Activated CD4-positive, alpha-beta T cell treated with anti-CD3 and anti-CD28 coated beads for 4 hours (primary cell): ENCODE results near the gene CD53.
"Not testable (repeated sequence)": the region's sequence is repeated elsewhere in the genome, so short reads cannot be mapped to it uniquely, and the experiment has no call there.

Experiments
- DNase-seq, 2 donors: peaks; one replicate each; pipeline ENCODE4 v3.0.0-alpha.2; 2020

The CD53 gene

DNA sequence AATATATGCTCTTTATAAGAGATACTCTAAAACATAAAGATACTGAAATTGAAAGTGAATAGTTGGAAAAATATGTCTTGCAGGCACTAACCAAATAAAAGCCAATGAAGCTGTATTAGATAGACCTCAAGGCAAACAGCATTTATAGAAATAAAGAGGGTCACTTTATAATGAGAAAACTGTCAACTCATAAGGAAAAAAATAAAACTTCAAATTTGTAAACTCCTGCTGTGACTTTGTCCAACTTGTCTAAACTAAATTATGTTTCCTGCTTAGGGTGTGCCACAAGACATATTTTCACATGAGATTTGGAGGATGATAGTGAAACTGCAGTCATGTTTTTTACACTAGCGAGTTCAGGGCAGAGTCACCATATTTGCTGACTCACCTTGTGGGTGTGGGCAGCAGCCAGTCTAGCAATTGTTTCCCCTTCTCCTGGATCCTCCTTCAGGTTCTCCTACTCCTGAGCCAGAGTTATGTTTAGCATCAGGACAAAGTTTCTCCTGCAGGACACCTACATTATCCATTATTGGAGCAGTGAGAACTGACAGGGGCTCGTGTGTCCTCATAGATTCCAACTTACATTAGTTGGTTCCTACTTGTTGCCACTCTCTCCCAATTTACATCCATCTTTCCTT lies 43.8 kb downstream of the CD53 start:
- DNase-seq: peak; percentile 20 to 23

DNA sequence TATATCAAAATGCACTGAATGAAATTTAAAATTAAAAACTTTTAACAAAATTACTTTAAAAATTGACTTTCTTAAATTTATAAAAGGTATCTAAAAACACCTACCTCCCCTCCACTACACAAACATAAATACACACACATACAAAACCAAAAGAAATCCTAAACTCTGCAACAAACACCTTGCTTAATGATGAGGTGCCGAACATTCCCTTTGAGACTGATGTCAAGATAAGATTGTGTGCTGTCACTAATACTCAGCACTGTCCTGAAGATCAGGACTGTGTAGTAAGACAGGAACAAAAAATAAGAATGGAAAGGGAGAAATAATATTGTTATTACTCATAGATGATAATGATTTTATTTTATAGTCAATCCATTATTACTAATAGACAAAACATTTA lies 45.1 kb downstream of the CD53 start:
- no peak for DNase-seq

DNA sequence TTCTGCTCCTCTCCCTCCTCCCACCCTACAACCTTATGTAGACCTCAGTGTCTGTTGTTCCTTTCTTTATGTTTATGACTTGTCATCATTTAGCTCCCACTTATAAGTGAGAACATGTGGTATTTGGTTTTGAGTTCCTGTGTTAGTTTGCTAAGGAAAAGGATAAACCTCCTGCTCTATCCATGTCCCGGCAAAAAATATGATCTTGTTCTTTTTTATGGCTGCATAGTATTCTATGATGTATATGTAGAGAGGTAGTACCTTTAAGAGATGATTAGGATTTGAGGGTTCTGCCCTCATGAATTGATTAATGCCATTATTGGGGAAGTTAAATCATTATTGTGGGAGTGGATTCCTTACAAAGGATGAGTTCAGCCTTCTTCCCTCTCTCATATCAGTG lies 49.0 kb downstream of the CD53 start:
- no peak for DNase-seq

DNA sequence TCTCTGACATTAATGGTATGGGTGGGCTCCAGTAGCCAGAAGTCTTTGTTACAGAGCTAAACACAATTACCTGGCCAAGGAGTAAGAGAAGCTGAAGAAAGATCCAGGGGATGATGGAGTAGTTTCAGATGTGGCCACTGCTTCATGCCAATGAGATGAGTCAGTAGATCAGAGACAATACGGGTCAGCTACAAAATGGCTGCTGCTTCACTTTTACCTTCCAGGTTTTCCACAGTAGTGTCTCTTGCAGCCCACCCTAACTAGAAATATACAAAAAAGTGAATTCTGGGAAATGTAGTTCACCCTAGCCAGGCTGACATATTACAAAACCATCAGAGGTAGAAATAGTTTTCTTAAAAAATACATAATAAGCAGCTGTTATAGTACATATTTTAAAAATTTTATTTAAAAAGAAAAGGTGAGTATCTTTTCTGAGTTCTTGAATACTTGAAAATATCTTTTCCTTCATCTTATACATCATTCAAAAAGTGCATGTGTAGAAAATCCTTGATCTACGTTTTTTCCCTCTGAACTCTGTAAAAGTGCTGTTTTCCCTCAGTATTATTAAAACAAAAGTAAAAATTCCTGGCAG lies 54.6 kb downstream of the CD53 start:
- no peak for DNase-seq

DNA sequence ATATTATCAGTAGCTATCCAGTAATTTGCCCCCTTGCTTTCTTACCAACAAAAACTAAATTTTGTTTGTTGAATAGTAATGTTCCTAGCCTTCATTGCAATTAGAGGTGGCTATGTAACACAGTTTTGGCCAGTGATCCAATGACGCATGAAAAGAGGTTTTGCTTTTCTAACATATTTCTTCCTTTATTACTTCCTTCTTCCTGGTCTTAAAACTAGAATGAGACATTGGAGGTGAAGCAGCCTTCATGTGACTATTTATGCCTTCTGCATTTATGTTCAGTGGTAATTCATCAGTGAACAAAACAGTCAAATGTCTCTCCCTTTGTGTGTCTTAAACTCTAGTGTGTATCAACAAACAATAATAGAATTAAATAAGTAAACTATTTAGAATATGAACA lies 55.2 kb downstream of the CD53 start:
- DNase-seq: no peak

DNA sequence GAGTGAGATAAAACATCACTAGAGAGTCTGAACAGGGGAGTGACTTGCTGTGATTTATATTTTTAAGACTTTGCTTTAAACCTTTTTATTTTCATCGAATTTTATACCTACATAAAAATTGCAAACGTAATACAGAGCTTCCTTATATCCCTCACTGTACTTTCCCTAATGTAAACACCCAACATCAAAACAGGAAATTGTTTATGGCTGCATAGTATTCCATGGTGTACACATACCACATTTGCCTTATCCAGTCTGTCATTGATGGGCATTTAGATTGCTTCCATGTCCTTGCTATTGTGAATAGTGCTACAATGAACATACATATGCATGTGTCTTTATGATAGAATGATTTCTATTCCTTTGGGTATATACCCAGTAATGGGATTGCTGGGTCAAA lies 56.0 kb downstream of the CD53 start:
- DNase-seq: no peak

DNA sequence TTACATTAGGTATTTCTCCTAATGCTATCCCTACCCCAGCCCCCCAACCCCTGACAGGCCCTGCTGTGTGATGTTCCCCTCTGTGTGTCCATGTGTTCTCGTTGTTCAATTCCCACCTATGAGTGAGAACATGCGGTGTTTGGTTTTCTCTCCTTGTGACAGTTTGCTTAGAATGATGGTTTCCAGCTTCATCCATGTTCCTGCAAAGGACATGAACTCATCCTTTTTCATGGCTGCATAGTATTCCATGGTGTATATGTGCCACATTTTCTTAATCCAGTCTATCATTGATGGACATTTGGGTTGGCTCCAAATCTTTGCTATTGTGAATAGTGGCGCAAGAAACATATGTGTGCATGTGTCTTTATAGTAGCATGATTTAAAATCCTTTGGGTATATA lies 58.1 kb downstream of the CD53 start:
- not testable (repeated sequence) for DNase-seq

DNA sequence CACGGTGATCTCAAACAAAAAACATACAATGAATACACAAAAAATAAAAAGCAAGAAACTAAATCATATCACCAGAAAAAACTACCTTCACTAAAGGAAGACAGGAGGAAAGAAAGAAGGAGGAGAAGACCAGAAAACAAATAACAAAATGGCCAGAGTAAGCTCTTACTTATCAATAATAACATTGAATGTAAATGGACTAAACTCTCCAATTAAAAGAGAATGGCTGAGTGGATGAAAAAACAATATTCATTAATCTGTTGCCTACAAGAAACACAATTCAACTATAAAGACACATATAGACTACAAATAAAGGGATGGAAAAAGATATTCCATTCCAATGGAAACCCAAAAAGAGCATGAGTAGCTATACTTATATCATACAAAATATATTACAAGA lies 63.6 kb downstream of the CD53 start:
- no peak for DNase-seq

DNA sequence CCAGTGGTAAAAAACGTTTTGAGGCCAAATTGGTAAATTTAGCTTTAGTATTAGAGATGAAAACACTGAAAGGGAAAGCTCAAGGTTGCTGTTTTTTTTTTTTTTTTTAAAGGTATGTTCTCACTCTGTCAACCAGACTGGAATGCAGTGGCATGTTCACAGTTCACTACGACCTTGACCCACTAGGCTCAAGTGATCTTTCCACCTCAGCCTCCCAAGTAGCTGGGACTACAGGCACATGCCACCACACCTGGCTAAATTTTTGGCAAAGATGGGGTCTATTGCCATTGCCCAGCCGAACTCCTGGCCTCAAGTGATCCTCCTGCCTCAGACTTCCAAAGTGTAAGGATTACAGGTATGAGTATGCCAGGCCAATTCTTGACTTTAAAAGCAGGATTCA lies 71.9 kb downstream of the CD53 start:
- no peak for DNase-seq

DNA sequence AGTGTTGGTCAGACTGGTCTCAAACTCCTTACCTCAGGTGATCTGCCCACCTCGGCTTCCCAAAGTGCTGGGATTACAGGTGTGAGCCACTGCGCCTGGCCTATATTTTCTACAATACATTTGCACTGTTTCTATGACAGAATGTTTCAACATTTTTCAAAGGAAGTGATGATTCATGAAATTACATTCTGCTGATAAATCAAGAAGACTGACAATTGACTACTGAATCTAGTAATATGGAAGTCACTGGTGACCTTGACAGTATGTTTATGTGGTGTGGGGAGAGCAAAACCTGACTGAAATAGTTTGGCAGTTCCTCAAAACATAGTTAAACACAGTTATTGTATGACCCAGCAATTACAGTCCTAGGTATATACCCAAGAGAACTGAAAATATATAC lies 72.7 kb downstream of the CD53 start:
- DNase-seq: no peak

DNA sequence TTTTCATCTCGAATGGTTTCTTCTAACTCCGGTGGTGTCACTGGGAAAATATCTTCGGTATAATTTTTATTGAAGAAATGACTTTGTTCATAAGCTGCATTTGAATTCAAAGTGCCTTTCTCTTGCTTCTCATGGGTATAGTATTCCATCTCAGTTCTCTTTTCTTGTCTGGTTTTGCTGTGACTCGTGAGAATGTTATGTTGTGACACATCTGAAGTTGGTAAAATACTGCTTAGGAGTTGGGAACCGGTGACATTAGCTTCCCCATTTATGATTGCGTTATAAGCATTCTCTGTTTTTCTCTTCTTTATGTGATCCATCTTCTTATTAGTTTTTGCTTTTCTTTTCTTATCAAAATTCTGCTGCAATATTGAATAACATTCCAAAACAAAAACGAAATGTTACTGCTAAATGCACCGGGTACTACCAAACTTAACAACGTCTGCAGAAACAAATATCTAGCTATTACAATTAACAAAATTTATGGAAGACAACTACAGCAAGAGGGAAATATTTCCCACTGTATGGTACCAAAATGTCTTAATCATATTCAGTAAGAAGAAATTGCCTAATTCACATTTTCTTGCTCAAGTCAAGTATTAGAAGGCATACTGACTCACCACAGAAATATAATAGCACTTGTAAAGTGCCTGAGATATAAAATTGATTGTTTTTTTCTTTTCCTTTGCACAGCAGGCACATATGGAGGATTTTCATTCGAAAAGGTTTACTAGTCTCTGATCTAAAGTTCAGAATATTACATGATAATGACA lies 75.3 kb downstream of the CD53 start:
- DNase-seq: no peak
